SU-DHL-6 (cell line): Measurements from ENCODE around the gene CCDC88C.

Source experiments
- H2AFZ ChIP-seq: fragments of 200-600 bp; sonication (generic); 2 replicates; pipeline ENCODE4 v1.6.1; 2014; ENCODE audit warnings: low read depth, mild to moderate bottlenecking, moderate library complexity, mixed read lengths, antibody characterized with exemption, low read length; ENCODE audit not compliant: severe bottlenecking
- H3F3A ChIP-seq: fragments of 200-600 bp; shearing (Covaris generic); 2 replicates; pipeline ENCODE4 v1.6.0; 2016; ENCODE audit warnings: antibody characterized with exemption, mild to moderate bottlenecking; ENCODE audit not compliant: insufficient read depth
- H3K27ac ChIP-seq: fragments of 200-600 bp; sonication (generic); 2 replicates; pipeline ENCODE4 v1.5.1; 2016; ENCODE audit warnings: low read depth, mild to moderate bottlenecking, low read length, moderate library complexity, mixed read lengths
- H3K27me3 ChIP-seq: fragments of 200-600 bp; sonication (generic), shearing (Covaris generic); 2 replicates; pipeline ENCODE4 v1.6.0; 2014; ENCODE audit warnings: mild to moderate bottlenecking, low read length
- H3K36me3 ChIP-seq: fragments of 200-600 bp; sonication (generic); 2 replicates; pipeline ENCODE4 v1.6.1; 2014; ENCODE audit warnings: mild to moderate bottlenecking, low read length, mixed read lengths
- H3K4me2 ChIP-seq: fragments of 300-600, 200-600 bp; shearing (Covaris generic), sonication (generic); 2 replicates; pipeline ENCODE4 v1.6.0; 2014; ENCODE audit warnings: low read length, low read depth, mild to moderate bottlenecking; ENCODE audit not compliant: poor library complexity, severe bottlenecking
- H3K4me3 ChIP-seq: fragments of 200-600 bp; sonication (generic); 2 replicates; pipeline ENCODE4 v1.5.1; 2014; ENCODE audit warnings: antibody characterized with exemption, low read length, mild to moderate bottlenecking, mixed read lengths; ENCODE audit not compliant: insufficient read depth, poor library complexity, severe bottlenecking
- H3K79me2 ChIP-seq: fragments of 200-600 bp; sonication (generic); 2 replicates; pipeline ENCODE4 v1.6.1; 2014; ENCODE audit warnings: mild to moderate bottlenecking, low read length, moderate library complexity; ENCODE audit not compliant: insufficient read depth
- H3K9ac ChIP-seq: fragments of 200-600 bp; sonication (generic); 2 replicates; pipeline ENCODE4 v1.7.0; 2014; ENCODE audit warnings: mild to moderate bottlenecking, low read length
- H3K9me2 ChIP-seq: fragments of 200-600 bp; sonication (generic); replicated peaks from 2 replicates; pipeline ENCODE4 v1.6.1; 2014; ENCODE audit warnings: low read length; ENCODE audit not compliant: insufficient read depth
- H3K9me3 ChIP-seq: fragments of 200-600 bp; sonication (generic); 2 replicates; pipeline ENCODE4 v1.6.1; 2014; ENCODE audit warnings: low read length, mixed read lengths; ENCODE audit not compliant: insufficient read depth
- H4K20me1 ChIP-seq: fragments of 200-600 bp; sonication (generic); 2 replicates; pipeline ENCODE4 v1.6.1; 2014; ENCODE audit warnings: low read depth, mild to moderate bottlenecking, antibody characterized with exemption, low read length, moderate library complexity, mixed read lengths
- CTCF ChIP-seq: fragments of 200-600 bp; sonication (generic); IDR thresholded peaks from one replicate; pipeline ENCODE4 v1.5.1; 2017; ENCODE audit warnings: antibody characterized with exemption, mild to moderate bottlenecking, low read length, moderate library complexity; ENCODE audit not compliant: insufficient read depth, poor library complexity, severe bottlenecking
- EZH2phosphoT487 ChIP-seq: fragments of 200-600 bp; sonication (generic), shearing (Covaris generic); conservative IDR thresholded peaks from 2 replicates; pipeline ENCODE4 v1.6.1; 2018; ENCODE audit warnings: mild to moderate bottlenecking, antibody characterized with exemption, low read length, moderate library complexity, mixed read lengths

Gene CCDC88C

GRCh38 chr14:91243074-91243471 is 174.5 kb downstream of the CCDC88C start:
- TF ChIP-seq EZH2phosphoT487: no peak
- no peak for TF ChIP-seq CTCF
- Histone ChIP-seq H2AFZ (no peak overlapping the region), H3K4me2 (peak overlapping the region; percentile 49)

GRCh38 chr14:91242635-91243034 is 175.0 kb downstream of the CCDC88C start:
- Histone ChIP-seq H3K9me3 (no peaks in the 10 kb centered on the region), H3K4me2 (peak overlapping the region; percentile 49), H3K27me3 (no peaks in the 10 kb centered on the region), H4K20me1 (no peaks in the 10 kb centered on the region), H3K9me2 (no peaks in the 10 kb centered on the region), H3F3A (0 out of 2 replicates have a peak, but pooled peaks cover 4% of the 10 kb centered on the region), H3K79me2 (no peaks in the 10 kb centered on the region), H3K9ac (peak overlapping the region; percentile 19; the same call in 1 of the 2 replicates), H3K27ac (peak overlapping the region; percentile 54), H2AFZ (no peak overlapping the region), H3K4me3 (no peak overlapping the region), H3K36me3 (no peaks in the 10 kb centered on the region)
- TF ChIP-seq EZH2phosphoT487: no peak
- no peak for TF ChIP-seq CTCF

More at GRCh38 chr14:91243074-91243471, 174.5 kb downstream of the CCDC88C start:
- H3K79me2 ChIP-seq: no peaks in the 10 kb centered on the region
- no peaks in the 10 kb centered on the region for H3K9me3 ChIP-seq
- peak overlapping the region; percentile 2 for H3K4me3 ChIP-seq
- H3K36me3 ChIP-seq: no peaks in the 10 kb centered on the region
- peak overlapping the region; percentile 54 for H3K27ac ChIP-seq
- no peaks in the 10 kb centered on the region for H3K27me3 ChIP-seq
- H3F3A ChIP-seq: 0 out of 2 replicates have a peak, but pooled peaks cover 4% of the 10 kb centered on the region
- no peaks in the 10 kb centered on the region for H3K9me2 ChIP-seq
- peak overlapping the region; percentile 19; the same call in 1 of the 2 replicates for H3K9ac ChIP-seq
- H4K20me1 ChIP-seq: no peaks in the 10 kb centered on the region

- Histone ChIP-seq H3K9me2 (no peaks in the 10 kb centered on the region), H3K36me3 (no peaks in the 10 kb centered on the region), H3K4me2 (peak overlapping the region; percentile 49), H4K20me1 (no peaks in the 10 kb centered on the region), H3K4me3 (peak overlapping the region; percentile 11), H3K79me2 (no peaks in the 10 kb centered on the region), H3F3A (0 out of 2 replicates have a peak, but pooled peaks cover 4% of the 10 kb centered on the region), H3K9me3 (no peaks in the 10 kb centered on the region), H3K27me3 (no peaks in the 10 kb centered on the region), H3K27ac (peak overlapping the region; percentile 75), H3K9ac (peak overlapping the region; percentile 31), H2AFZ (peak overlapping the region; percentile 24)
- TF ChIP-seq EZH2phosphoT487 (no peak), CTCF (no peak)
These were observed 175.8 kb downstream of the CCDC88C start for GRCh38 chr14:91241863-91242262.
